IPS-11a (cell line): ENCODE measurements around the gene ARHGEF10L.

Experiments
- H3K4me3 ChIP-seq: one replicate; pipeline ENCODE4 v1.5.1; 2013; ENCODE audit warnings: low read depth, low read length, control low read depth

The ARHGEF10L gene

GRCh38 chr1:17653728-17654351, 114.3 kb downstream of the ARHGEF10L start:
- H3K4me3 ChIP-seq = no peak overlapping the region

- no peak overlapping the region for H3K4me3 ChIP-seq
Measured at GRCh38 chr1:17654519-17654918, 115.0 kb downstream of the ARHGEF10L start.

DNA sequence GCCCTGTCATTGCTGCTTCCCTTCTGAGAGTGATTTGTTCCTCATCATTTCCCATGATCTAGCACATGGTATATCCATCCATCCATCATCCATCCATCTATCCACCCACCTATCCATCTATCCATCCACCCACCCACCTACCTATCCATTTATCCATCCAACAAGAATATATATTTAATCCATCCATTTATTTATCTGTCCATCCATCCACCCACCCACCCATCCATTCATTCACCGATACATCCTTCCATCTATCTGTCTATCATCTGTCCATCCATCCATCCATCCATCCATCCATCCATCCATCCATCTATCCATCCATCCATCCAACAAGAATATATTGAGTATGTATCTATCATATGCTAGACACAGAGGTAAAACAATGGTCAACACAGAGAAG, 115.7 kb downstream of the ARHGEF10L start:
- no peak overlapping the region for H3K4me3 ChIP-seq

DNA sequence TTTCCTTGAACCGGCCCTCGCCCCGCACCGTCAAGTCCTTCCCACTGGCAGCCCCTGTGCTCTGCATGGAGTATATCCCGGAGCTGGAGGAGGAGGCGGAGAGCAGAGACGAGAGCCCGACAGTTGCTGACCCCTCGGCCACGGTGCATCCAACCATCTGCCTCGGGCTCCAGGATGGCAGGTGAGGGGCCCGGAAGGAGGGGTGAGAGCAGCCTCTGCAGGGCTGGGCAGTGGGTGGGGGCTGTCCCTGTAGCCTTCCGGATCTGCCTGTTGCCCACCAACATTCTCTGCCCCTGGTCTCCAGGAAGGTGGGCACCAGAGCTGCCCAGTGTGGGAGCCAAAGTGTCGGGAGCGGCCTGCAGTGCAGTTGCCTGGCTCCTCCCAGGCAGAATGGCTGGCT, 116.4 kb downstream of the ARHGEF10L start:
- no peak overlapping the region for H3K4me3 ChIP-seq

DNA sequence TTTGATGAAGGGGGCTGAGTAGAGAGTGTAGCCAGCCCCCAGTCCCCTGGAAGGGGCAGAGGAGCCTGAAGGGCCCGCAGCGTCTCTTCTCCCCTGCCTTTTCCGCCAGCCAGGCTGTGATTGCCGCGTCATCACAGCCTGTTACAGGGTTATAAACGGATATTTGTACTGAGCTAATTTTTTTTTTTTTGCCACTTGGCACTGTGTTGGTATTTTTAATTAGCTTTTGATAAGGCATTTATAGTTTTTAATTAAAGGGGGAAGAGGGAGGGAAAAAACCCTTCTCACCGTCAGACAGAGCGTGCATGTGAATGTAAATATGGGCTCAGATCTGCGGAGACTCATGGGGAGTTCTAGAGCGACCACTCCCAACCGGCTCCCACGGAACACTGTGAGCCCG, 117.9 kb downstream of the ARHGEF10L start:
- H3K4me3 ChIP-seq = no peak overlapping the region

DNA sequence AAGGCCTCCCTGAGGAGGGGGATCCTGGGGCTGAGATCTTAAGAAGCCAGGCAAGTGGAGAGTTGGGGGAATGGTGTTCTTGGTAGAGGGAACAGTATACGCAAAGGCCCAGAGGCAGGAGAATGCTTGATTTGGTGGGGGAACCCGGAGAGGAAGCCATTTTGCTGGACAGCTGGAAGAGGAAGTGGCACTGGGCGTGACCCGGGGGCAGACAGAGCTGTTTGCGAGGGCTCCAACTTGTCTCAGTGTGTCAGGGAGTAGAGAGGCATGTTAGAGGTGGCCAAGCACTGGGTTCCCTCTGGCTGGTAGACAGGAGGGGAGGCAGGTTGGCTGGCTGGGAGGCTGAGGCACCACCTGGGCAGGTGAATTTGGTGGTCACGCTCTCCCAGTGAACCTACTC, 119.3 kb downstream of the ARHGEF10L start:
- H3K4me3 ChIP-seq = no peak overlapping the region

DNA sequence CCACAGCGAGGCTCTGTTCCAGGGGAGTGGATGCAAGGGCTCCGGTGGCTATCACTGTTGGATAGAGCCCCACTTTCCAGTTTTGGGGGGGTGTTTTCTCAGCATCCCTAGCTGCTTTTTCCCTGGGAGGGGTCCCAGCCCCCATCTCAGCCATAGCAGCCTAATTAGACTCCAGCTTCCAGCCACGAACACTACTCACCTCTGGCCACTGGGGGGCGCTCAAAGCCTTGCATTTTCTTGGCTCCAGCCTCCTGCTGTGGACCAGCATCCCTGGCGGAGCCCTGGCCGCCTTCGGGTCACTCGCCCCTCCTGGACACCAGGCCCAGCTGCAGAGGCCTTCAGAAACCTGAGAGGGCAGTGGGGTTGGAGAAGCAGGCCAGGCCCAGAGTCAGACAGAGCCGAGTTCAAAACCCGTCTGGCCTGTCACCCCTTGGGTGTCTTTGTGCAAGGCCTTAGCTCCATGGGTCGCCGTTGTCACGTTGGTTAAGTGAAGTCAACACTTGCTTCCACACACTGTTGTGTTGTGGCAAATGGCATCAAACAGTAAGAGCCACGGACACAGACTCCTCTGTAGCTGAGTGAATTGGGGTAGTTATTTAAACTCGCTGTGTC, 122.2 kb downstream of the ARHGEF10L start:
- H3K4me3 ChIP-seq = no peak overlapping the region

- no peak overlapping the region for H3K4me3 ChIP-seq
Measured at GRCh38 chr1:17662296-17662695, 122.8 kb downstream of the ARHGEF10L start.

- H3K4me3 ChIP-seq = no peak overlapping the region
Measured at GRCh38 chr1:17662786-17663185, 123.3 kb downstream of the ARHGEF10L start.

DNA sequence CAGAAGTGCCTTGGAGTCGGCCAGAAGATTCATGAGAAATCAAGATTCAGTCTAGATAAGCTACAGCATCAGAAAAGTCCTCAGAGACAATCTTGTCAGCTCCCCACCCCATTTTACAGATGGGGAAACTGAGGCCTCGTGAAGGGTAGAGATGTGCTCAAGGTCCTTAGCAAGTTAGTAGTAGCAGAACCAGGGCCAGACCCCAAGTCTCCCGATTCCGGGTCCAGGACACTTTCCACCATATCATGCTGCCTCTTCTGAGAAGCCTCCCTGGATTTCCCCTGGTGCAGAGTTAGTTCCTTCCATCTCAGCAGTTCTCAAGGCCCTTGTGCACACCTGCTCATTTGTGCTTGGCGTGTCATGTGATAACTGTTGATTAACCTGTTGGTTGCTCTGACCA, 124.1 kb downstream of the ARHGEF10L start:
- no peak overlapping the region for H3K4me3 ChIP-seq

GRCh38 chr1:17664322-17664721, 124.8 kb downstream of the ARHGEF10L start:
- H3K4me3 ChIP-seq = no peak overlapping the region

GRCh38 chr1:17665054-17665453, 125.6 kb downstream of the ARHGEF10L start:
- no peak overlapping the region for H3K4me3 ChIP-seq

GRCh38 chr1:17665950-17666720, 126.6 kb downstream of the ARHGEF10L start:
- H3K4me3 ChIP-seq = no peak overlapping the region

GRCh38 chr1:17667641-17668040, 128.1 kb downstream of the ARHGEF10L start:
- H3K4me3 ChIP-seq = no peak overlapping the region

DNA sequence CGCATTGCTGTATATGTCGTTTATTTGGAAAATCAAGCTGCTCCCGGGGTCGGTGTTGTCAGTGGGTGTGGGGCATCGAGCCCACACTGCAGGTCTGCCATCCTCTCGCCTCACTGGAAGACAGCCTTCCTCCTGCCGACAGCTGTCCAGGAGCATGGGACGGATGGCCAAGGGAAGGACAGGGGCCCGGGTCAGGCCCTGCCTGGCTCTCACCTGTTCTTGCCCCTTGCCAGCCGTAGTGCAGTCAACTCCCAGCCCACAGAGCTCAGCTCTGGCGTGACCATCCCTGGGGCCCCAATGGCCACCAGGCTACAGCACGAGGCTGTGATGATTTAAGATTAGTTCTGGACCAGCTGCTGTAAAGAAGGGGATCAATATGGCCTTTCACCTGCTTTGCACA, 128.7 kb downstream of the ARHGEF10L start:
- H3K4me3 ChIP-seq = no peak overlapping the region

GRCh38 chr1:17668624-17669175, 129.2 kb downstream of the ARHGEF10L start:
- no peak overlapping the region for H3K4me3 ChIP-seq

DNA sequence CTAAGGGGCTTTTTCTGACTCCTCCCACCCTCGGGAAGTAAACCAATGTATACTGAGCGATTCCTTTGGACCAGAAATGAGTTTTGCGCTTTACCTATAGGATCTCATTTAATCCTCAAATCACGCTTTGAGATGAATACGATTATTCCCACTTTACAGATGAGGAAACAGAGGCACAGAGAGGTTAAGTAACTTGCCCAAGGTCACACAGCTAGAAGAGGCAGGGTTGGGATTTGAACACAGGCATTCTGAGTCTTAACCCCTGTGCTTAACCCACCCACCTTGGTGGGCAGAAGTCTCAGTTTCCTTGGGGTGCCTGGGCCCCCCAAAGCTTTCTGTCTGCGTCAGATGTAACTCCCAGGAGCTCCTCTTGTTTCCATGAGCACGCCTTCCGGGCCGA, 129.8 kb downstream of the ARHGEF10L start:
- no peak overlapping the region for H3K4me3 ChIP-seq

DNA sequence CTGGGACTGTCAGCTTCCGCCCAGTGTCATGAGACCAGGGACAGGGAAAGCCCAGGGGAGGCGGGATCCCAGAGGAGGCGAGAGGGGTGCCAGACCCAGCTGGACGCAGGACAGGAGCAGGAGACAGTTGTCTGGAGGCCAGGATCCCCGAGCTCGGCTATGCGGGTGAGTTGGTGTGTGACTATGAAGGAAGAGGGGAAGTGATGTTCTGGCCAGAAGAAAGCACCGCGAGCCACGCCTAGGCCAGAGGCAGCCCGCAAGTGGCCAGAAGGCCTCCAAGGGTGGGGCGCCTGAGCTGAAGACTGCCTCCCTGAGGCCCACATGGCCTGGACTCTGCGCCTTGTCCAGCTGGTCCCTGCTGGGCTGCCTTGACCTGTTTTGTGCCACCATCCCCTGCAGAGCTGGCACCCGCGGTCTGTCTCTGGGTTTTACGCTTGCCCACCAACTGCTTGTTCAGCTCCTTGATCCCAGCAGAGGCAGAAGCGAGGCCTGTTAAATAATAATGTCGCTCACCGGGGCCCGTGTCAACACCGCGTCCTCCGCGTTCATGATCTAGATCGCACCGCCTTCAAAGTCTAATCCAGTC, 130.5 kb downstream of the ARHGEF10L start:
- no peak overlapping the region for H3K4me3 ChIP-seq

GRCh38 chr1:17670587-17671313, 131.3 kb downstream of the ARHGEF10L start:
- H3K4me3 ChIP-seq = no peak overlapping the region

- H3K4me3 ChIP-seq = no peak overlapping the region
Measured at GRCh38 chr1:17671314-17671705, 131.8 kb downstream of the ARHGEF10L start.

DNA sequence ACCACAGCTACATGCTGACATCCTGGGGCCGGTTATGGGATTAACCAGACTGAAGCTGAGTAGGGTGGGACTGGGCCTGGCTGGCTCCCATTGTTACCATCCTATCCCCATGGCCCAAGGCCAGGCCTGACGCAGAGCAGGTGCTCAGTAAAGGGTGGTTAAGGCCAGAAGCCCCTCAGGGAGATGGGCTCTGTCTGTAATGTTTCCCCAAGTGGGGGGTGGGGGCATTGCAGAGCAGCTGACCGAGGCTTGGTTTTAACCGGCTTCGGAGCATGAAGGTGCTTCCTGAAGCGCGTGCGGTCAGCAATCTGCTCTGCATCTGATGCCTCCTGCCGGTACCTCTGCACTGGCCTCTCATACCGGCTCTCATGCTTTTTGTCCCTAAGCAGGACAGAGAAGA, 132.2 kb downstream of the ARHGEF10L start:
- H3K4me3 ChIP-seq = no peak overlapping the region
